NCI-H510A treated with DMSO at 0.1 percent for 48 hours (cell line): ENCODE results near the gene PLCL1.

Source experiments
- DNase-seq: peaks from one replicate; lab custom pipeline; 2025; lab: John Stamatoyannopoulos, UW

Gene PLCL1

DNA sequence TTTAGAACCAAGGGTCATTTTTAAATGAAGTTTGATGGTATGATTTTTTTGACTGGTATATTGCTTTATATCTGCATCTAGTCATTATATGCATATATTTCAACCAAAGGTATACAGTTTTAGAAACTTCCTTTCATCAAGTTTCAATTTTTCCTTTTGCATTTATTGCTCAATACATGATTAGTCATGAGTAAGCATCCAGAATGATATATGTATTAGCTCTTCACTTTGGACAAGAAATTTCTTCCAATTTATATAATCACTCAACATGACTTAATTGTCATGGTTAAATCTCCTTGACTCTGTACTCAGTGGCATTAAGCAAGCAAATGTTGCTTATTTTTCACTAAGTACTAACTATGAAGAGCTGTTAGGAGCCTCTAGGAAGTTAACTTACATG lies 123.6 kb downstream of the PLCL1 start:
- DNase-seq: no peak

DNA sequence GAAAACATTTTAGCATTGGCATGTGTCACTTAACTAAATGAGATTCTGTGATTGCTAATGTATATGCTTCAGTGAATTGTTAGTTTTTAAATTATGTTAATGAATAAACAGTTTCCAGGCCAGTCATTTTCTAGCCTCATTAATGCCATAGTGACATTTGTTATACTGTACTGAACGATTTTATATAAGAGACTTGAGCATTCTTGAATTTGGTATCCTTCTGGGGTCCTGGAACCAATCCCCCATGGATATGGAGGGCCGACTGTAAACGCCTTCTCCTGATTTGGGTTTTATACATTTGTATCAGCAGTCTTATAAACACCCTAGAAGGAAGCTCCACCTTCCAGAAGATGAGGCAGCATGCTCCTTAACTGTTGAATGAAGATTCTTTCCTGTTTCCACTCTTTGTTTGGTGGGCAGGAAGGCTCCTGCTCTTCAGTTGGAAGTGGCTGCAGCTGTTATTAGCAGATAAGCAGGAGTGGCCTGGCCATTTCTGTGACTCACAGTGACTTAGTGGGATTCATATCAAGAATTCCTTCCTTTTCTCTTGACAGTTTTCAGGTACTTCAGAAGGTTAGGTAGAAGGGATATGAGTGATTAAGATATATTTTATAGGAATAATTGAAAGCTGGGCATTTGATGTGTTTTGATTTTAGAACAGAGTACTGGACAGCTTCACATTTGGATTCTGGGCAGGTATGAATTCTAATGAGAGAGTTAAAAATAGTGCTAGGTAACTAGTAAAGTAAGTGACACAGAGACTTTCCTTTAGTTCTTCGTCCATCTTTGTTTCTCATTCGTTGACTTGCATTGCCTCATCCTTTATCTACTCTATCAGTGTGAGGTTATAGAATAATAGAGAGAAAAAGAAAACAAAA lies 124.9 kb downstream of the PLCL1 start:
- no peak for DNase-seq

DNA sequence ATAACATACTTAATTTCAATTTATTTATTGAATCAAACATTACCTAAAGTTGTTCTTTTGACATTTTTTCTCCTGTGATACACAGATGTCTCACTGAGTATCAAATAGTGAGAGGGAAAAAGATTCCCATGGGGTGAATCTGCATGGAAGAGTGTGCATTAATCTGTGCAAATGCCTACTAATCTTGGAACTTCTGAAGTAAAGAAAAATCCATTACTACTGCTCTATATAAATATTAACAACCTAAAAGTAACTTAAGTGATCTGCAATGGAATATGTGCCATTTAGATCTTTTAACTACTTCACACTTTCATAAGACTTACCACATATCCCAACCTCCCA lies 125.5 kb downstream of the PLCL1 start:
- no peak for DNase-seq

DNA sequence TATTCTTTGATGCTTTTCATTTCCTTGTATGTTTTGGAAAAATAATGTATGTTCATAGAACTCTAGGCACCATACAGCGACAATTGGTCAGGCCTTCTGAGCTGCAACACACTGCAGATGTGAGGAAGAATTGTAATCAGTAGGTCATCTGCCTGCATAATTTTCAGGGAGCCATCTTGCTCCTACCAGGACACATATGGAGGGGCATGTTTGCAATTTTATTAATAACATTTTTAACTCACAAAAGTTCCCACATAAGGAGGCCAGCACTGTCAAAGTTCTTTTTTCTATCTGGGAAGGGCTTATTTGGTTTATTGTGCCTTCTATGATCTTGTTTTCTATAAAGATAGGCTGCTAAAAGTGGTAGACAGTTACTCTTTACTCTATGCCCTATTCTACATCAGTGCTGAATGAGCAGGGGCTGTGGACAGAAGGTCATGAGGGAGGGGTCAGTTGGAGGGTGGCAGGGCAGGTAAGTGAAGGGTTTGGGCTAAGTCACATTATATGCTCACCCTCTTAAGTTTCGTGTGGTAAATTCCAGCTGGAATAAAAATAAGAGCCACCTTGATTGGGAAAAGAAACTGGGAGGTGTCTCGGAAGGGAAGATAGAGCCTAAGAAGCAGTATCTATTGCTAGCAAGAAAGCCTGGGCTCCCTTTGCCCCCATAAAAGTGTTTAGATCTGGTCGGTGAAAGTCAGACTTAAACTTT lies 126.3 kb downstream of the PLCL1 start:
- no peak for DNase-seq

DNA sequence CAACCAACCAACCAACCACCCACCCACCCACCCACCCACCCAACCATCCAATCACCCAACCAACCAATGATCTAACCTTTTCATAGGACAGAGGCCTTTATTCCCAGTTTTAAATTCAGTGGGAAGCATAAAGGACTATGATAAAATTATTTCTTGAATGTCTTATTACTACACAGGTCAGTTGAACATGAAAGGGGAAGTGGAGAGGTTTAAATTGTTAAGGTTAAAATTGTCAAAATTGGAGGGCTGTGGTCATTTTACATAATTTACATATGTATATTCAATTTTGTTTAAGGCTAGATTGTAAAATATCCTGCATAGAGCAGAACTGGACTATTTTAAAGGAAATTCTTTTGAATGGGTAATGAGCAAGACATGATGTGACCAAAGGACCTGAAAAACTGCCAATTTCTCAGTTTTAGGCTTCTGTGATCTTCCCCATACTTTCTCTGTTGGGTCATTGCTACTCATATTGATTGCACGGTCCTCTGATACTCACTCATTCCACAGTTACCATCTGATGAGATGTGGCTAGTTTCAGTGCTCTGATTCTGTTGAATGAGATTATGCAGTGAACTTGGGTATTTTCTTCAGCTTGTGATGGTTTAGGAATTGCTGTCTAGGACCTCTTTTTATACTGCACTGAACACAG lies 127.4 kb downstream of the PLCL1 start:
- no peak for DNase-seq

DNA sequence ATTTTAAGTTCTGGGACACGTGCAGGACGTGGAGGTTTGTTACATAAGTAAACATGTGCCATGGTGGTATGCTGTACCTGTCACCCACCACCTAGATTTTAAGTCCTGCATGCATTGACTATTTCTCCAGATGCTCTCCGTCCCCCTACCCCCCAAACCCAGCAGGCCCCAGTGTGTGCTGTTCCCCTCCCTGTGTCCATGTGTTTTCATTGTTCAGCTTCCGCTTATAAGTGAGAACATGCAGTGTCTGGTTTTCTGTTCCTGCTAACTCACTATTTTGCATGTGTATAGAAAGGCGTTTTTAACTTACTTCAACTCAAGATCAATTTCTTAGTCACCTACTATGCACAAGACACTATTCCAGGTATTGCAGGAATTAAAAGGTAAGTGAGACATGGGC lies 128.0 kb downstream of the PLCL1 start:
- DNase-seq: no peak

DNA sequence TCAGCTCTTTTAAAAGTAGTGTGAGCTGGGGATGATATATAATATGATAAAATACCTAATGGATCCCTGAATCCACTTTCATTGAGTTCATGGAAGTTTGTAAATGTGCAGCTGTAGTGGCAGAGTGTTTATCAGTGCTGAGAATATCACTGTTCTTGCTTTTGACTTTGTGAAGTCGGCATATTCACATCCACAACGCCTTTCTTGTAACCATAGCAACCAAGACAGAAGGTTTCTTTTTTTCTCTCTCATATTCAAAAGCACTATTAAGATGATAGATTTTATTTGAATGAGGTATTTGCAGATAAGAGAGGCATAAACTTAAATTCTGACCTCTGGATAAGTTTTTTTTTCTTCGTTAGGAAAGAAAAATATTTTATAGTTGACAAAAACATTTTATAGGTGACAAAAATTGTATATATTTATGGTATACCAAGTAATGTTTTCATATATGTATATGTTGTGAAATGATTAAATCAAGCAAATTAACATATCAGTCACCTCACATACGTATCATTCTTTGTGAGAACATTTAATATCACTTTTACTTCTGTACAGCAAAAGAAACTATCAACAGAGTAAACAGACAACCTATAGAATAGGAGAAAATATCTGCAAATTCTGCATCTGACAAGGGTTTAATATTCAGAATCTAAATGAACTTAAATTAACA lies 130.0 kb downstream of the PLCL1 start:
- no peak for DNase-seq

DNA sequence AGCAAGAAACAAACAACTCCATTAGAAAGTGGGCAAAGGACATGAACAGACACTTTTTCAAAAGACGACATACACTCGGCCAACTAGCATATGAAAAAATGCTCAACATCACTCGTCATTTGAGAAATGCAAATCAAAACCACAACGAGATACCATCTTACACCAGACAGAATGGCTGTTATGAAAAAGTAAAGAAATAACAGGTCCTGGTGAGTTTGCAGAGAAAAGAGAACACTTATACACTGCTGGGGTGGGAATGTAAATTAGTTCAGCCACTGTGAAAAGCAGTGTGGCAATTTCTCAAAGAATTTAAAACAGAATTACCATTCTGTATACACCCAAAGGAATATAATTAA lies 130.5 kb downstream of the PLCL1 start:
- DNase-seq: no peak

DNA sequence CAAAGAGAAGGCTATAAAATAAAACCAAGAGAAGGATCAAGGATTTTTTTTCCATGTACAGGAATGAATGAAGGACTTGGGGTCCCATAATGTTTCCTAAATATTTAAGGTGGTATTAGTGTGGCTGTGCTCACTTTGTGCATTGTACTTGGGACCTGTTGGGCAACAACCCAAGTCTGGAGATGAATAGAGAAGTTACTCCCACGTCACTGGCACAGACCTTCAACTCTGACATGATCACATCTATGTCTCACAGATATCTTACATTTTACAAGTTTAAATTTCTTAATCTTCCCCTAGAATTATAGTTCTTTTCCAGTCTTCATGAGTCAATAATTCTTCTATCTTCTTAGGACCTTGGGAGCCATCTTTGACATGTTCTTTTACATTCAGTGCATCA lies 133.4 kb downstream of the PLCL1 start:
- no peak for DNase-seq

DNA sequence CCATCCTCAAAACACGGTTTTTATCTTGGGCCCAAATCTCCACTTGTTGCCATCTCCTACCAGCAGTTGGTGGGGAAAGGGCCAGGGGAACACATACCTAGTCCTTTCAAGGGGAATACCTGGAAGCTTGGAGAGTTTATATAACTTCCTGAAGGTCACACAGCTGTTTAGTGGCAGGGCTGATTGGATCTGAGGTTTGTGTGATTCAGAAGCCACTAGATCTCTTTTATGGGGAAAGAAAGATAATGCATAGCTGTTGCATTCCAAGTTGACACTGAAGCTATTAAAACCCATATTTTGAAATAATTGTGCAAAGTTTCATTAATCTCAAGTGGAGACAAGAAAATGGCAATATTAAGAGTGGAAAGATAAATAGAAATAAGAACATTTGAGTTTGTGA lies 134.2 kb downstream of the PLCL1 start:
- no peak for DNase-seq

DNA sequence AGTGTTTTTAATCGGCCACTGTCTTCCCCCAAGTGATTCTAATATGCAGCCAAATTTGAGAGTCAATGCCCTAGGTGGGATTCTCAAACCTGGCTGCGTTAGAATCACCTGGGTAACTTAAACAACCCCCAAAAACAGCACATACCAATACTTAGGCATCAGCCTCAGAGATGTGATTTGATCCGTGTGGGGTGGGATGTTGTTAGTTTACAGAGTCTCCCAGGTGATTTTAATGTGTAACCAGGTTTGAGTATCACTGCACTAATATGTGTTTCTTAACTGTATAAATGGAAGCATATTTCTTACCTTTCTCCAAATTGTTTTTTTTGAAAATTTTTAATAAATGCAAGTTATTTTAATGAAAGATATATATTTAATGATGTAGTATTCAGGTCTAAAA lies 135.4 kb downstream of the PLCL1 start:
- DNase-seq: no peak

DNA sequence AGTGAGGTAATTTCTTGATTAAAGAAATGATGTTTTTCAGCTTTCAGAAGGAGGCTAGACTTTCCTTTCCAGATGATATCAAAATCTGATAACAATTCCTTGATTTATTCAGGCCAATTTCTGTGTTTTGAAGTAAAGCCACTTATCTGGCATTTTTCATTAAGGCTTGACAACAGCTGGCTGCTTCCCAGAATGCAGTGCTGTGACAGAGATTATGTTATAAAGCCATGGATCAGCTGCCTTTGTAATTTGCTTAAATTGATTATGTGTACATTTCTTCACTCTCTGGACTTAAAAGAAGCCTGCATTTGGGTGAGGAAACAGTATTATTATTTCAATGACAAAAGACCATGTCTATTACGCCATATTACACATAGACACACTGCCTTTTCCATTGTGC lies 136.0 kb downstream of the PLCL1 start:
- DNase-seq: no peak

DNA sequence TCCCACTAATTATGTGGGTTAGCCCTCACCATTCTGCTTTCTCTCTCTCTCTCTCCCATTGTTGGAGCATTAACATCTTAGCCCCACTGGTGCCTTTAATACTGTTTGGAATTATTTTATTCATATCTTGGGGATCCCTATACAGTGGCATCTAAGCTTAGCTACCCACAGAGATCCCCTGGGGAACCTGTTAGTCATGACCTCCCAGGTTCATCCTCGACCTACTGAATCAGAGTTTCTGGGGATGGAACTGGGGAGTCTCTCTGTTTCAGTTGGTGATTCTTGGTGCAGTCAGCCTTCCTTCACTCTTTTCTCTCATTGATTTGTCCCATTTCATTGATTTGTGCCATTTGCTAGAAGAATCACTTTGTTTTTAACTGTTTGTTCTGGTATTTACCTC lies 137.3 kb downstream of the PLCL1 start:
- DNase-seq: no peak

DNA sequence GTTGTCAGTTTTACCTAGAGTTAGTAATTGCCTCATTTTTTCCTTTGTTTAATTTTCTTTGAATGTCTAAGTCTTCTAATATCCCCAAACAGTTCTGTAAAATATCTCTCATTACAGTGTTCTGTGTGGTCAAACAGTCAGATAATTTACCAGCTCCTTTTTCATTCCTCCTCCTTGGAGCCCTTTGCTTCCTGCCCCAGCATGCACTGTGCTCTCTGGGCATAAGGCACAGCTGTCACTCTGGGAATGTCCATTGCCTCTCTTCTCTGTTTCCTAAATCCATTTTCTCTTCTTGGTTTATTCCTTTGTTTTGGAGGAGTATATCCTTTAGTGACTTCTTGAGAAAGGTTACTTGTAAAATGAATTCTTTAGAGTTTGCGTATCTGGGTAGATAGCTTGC lies 139.3 kb downstream of the PLCL1 start:
- DNase-seq: no peak

DNA sequence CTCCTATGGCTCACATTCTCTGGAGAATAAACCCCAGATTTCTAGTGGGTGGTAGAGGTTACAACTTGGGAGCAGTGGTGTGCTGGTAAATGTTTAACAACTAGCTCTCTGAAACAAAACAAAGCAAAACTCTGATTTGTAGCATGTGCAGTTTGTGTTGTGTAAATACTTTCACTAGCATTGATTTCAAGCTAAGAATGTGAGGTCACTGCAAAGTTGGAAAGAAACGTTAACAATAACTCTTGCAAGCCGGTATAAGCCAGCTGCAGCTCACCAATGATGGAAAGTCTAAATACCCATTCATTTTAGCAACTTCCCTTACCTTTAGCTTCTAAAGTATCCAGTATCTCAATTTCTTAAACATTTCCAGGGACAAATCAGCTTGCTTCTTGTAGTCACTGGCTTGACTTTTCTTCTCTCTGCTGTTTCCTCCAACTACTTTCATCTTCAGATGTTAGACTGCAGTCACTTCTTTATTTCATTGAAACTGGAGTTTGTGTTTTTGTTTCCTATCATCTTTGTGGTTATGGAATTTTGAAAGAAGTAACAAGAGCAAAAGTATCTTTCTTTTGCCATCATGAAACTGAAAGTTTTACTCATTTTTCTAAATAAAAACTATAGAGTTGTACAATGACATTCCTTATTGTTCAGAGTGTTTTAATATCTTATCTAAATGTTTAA lies 140.2 kb downstream of the PLCL1 start:
- DNase-seq: no peak

DNA sequence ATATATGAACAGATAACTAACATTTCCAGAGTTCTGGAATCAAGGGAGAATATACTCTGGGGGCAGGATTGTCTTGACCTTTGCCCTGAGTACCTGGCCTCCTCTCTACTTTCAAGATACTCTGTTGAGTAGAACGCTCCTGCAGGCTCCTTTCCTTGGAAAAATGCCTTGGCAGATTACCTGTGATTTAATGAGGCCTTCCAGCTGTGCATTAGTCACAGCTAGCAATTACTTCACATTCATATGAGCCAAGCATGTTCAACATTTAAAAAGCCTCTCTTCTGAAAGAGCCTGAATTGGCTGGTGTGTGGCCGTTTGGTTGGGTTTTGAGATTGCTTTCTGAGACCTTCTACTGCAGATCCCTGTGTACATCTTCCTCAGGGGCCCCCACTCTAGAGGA lies 142.2 kb downstream of the PLCL1 start:
- no peak for DNase-seq

DNA sequence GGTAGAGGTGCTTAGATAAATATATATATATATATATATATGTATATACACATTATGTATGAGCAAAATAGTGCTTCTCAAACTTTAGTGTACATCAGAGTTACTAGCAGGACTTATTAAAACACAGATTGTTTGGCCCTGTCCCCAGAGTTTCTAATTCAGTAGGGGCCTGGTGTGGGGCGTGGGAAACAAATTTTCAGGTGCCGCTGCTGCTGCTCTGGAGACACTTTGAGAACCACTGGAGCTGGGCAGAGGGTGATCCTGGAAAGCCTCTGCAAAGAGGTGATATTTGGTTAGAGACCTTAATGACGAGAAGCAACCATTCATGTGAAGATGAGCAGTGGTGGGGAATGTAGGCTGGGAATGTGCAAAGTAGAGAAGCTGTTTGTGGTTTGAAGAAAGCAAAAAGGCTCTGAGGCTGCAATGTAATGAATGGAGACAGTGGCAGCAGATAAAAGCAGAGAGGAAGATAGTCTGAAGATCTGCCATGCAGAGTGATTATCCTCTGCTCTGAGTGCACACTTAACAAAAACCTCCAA lies 142.9 kb downstream of the PLCL1 start:
- DNase-seq: no peak

DNA sequence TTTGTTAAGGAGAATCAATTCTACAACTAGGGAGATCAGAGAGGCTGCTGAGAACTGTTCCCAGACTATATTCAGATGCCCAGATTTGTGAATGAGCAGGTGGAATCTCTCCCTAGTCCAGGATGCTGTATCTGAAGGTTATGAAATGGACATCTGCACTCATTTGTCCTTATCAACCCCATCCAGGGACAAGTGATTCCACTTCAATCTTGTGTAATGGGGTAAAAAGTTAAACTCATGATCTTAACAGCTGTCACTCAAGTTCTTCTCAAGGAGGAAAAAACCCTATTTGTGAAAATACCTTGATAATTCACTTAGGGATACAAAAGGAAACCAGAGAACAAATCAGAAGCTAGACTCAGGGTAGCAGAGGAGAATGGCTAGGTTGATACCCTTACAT lies 144.8 kb downstream of the PLCL1 start:
- no peak for DNase-seq

DNA sequence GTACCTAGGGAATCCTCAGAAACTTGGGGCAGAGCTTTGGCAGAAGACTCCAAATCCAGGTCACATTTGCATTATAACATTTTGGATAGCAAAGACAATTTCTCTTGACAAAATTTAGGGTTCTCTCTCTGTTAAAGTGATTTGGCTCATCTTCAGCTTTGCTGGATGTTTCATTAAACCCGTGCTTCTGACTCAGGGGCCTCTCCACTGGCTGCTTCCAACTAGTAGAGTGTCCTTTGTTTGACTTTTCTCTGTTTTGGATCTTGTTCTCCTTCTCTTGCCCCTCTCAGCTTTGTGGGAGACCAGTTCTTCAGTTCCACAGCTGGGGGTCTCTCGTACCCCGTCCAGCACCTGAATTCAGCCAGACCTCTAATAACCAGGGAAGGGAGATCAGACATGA lies 145.6 kb downstream of the PLCL1 start:
- DNase-seq: no peak

DNA sequence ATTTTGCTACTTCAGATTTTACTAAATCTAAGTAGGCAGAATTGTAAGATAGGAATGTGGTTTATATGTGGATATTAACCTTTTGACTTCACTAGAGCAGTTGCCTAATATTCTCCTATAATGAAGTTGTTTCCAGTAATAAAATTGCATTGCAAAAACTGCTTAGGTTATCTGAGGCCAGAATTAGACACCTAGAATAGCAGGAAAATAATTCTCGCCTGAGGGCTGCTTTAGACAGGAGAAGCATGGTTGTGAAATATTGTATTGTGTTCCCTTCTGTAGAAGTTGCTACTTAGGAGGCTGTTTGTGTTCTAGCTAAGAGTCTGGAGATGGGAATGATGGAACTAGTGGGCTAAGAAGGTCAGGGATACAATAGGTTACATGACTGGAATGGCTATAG lies 146.3 kb downstream of the PLCL1 start:
- DNase-seq: no peak

DNA sequence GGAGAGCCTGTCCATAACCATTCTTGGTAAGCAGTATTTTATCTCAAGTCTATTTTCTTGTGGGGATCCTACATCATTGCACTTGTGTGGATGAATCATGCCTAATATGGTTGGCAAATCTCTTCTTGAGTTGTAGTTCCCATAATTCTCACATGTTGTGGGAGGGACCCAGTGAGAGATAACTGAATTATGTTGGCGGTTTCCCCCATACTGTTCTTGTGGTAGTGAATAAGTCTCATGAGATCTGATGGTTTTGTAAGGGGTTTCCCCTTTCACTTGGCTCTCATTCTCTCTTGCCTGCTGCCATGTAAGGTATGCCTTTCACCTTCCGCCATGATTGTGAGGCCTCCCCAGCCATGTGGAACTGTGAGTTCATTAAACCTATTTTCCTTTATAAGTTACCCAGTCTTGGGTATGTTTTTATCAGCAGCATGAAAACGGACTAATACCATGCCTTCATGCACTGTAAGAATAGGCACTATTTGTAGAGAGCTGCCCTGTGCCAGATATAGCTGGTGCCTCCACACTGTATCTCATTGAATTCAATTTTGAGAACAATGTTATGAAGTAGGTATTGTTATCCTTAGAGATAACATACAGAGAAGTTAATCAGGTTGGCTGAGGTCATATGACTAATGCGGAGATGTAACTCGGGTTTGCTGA lies 148.3 kb downstream of the PLCL1 start:
- DNase-seq: no peak
